ENCODE results near the gene UAP1.

- TF ChIP-seq CTCF (IDR thresholded peaks at IDR 0.05; ENCODE audit: insufficient read depth, low read length, poor library complexity, severe bottlenecking) (no peak), EZH2phosphoT487 (conservative IDR thresholded peaks at IDR 0.05; ENCODE audit: low read length) (no peak)
Observed at GRCh38 chr1:162590101-162590500, 28.6 kb downstream of the UAP1 start.

Measured in SU-DHL-6 (cell line).